ENCODE results near the gene RAD9A. TPM values are rescaled to one million over a fixed set of nuclear protein-coding genes. Genes with fewer than 3 reads are reported as not detected.
A peak's percentile ranks its signal among the peaks of the same experiment; 100 is the strongest.

Gene RAD9A
- total and polyA plus RNA-seq, 9 of the 15 experiments (the other 6 are each of a cell fraction or from before 2014, with no cell fraction given) = 1.4 to 41.2 (median 16.1) TPM

DNA sequence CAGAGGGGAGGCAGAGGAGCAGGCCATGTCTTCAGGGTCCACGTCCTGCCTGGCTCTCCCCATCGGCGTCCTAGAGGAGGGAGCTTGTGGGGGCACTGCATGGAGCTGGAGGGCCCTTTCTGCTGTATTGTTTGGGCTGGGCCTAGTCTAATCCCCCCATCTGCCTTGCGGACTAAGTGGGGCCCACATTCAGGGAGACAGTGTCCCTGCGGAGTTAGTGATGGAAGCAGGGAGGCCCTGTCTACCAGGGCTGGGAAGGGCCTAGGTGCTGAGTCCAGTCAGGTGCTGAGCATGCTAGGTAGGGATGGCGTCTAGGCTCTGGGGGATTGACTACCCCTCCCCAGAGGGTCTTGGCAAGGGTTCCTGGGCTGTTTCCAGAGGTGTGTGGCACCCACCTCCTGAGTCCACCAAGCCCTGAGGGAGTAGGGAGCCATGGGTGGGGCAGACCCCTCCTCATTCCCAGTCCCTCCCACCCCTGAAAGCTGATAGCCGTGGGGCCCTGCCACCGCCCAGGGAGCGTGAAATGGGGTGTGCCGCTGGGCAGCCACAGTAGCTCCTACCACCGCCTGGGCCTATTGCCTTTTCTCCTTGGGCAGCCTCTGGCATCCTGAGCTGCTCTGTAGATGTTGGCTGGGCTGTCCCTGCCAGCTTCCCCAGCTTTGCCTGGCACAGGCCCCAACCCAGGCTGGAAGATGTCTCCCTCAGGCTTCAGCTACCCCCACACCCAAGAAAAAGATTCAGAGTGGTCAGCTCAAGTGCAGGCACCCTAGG lies 36.6 kb upstream of the RAD9A start:
- Histone ChIP-seq H3K4me2 (ENCODE audit: insufficient read depth, low read length) (peak overlapping the region; percentile 94), H3K4me3 (no peak overlapping the region; the same call in 1 of the 2 replicates), H2AFZ (ENCODE audit: low read depth, low read length) (peak overlapping the region; percentile 21; the same call in 1 of the 2 replicates), H4K20me1 (replicated peaks; ENCODE audit: control insufficient read depth, insufficient read depth, low read length) (no peaks in the 10 kb centered on the region), H3K27ac (ENCODE audit: extremely low read depth, low read depth, low read length) (peak overlapping the region; percentile 92), H3K9me1 (ENCODE audit: control insufficient read depth, insufficient read depth, low read length) (no peaks in the 10 kb centered on the region), H3K79me2 (ENCODE audit: control insufficient read depth, insufficient read depth, low read length) (peaks cover 8% of the 10 kb centered on the region), H3K9ac (ENCODE audit: insufficient read depth in 1 of 2, low read depth in 2 of 2, low read length in 2 of 2) (peak overlapping the region; percentile 80 to 87), H3K36me3 (ENCODE audit: control insufficient read depth, insufficient read depth, low read length) (peaks cover 4% of the 10 kb centered on the region; the same call in 1 of the 3 replicates), H3K9me3 (replicated peaks; ENCODE audit: control insufficient read depth, insufficient read depth, low read depth, low read length) (no peaks in the 10 kb centered on the region), H3K27me3 (ENCODE audit: control insufficient read depth in 2 of 2, insufficient read depth in 2 of 2, low read length in 2 of 2) (no peaks in the 10 kb centered on the region), H3K4me1 (replicated peaks in 1 of 2; ENCODE audit: control insufficient read depth in 2 of 2, insufficient read depth in 2 of 2, low read length in 2 of 2) (peaks cover 51 to 64% of the 10 kb centered on the region in 2 experiments)
- WGBS (ENCODE audit: insufficient coverage, low coverage, missing lambda C conversion rate) = 49% methylated on average over 8 of the region's 11 CpGs
- ATAC-seq (no peak), FAIRE-seq (no peak), DNase-seq (ENCODE audit: extremely low read depth in 1 of 4, low spot score in 3 of 4) (peak in 1 of 4 experiments; percentile 6)
- intact Hi-C loops (cut with micrococcal nuclease) = loop anchor here (5.0 kb wide), 1 partner anchor 152 kb away; the partner anchor contains the start of genes CDK2AP2 and PITPNM1
- ChIA-PET CTCF (ENCODE audit: low intra/inter-chr PET ratio) (interaction anchor here (1.6 to 4.5 kb wide), 3 partner anchors 25 to 27 kb away, joined by 6 to 41 read pairs (median 25); no protein-coding TSS in a partner anchor), POLR2A (interaction anchor here (0.6 to 0.8 kb wide), 3 partner anchors 8 to 43 kb away, joined by 3 read pairs; no protein-coding TSS in a partner anchor)
- BruUV-seq (replicated peaks) = no TSS peak
- TF ChIP-seq ZNF253 (CRISPR knock-in tag; conservative IDR thresholded peaks at IDR 0.05) (no peak), ZBTB7A (IDR thresholded peaks at IDR 0.05; ENCODE audit: borderline replicate concordance, control insufficient read depth, low read depth, low read length) (peak; percentile 42; the same call in 1 of the 2 replicates), CBX2 (IDR thresholded peaks at IDR 0.05; ENCODE audit: insufficient read depth, low read length, poor library complexity, severe bottlenecking) (no peak), ZFX (CRISPR knock-in tag; IDR thresholded peaks at IDR 0.05) (peak; percentile 24; the same call in 1 of the 2 replicates), TEAD1 (CRISPR knock-in tag; IDR thresholded peaks at IDR 0.05) (no peak), HMG20B (CRISPR knock-in tag; IDR thresholded peaks at IDR 0.05) (no peak), ZBTB1 (CRISPR knock-in tag; IDR thresholded peaks at IDR 0.05; ENCODE audit: borderline replicate concordance, low read depth) (0 out of 2 replicates have a peak, but pooled peaks have one; percentile 28), NFRKB (IDR thresholded peaks at IDR 0.05; ENCODE audit: low read depth) (0 out of 2 replicates have a peak, but pooled peaks have one; percentile 12), POLR2G (IDR thresholded peaks at IDR 0.05; ENCODE audit: low read depth, low read length) (0 out of 2 replicates have a peak, but pooled peaks have one; percentile 27), NR4A1 (CRISPR knock-in tag; IDR thresholded peaks at IDR 0.05) (peak; percentile 30; the same call in 1 of the 2 replicates), NR4A1 (tag; IDR thresholded peaks at IDR 0.05) (no peak), RBFOX2 (IDR thresholded peaks at IDR 0.05; ENCODE audit: low read depth, low read length) (0 out of 2 replicates have a peak, but pooled peaks have one; percentile 37), MCM3 (IDR thresholded peaks at IDR 0.05) (no peak)
- TF ChIP-seq, protein P1, sequence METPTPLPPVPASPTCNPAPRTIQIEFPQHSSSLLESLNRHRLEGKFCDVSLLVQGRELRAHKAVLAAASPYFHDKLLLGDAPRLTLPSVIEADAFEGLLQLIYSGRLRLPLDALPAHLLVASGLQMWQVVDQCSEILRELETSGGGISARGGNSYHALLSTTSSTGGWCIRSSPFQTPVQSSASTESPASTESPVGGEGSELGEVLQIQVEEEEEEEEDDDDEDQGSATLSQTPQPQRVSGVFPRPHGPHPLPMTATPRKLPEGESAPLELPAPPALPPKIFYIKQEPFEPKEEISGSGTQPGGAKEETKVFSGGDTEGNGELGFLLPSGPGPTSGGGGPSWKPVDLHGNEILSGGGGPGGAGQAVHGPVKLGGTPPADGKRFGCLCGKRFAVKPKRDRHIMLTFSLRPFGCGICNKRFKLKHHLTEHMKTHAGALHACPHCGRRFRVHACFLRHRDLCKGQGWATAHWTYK (CRISPR knock-in tag; IDR thresholded peaks at IDR 0.05) = 0 out of 2 replicates have a peak, but pooled peaks have one; percentile 21
- TF ChIP-seq, protein P2, sequence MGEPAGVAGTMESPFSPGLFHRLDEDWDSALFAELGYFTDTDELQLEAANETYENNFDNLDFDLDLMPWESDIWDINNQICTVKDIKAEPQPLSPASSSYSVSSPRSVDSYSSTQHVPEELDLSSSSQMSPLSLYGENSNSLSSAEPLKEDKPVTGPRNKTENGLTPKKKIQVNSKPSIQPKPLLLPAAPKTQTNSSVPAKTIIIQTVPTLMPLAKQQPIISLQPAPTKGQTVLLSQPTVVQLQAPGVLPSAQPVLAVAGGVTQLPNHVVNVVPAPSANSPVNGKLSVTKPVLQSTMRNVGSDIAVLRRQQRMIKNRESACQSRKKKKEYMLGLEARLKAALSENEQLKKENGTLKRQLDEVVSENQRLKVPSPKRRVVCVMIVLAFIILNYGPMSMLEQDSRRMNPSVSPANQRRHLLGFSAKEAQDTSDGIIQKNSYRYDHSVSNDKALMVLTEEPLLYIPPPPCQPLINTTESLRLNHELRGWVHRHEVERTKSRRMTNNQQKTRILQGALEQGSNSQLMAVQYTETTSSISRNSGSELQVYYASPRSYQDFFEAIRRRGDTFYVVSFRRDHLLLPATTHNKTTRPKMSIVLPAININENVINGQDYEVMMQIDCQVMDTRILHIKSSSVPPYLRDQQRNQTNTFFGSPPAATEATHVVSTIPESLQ (CRISPR knock-in tag; IDR thresholded peaks at IDR 0.05) = 0 out of 2 replicates have a peak, but pooled peaks have one; percentile 17
- in situ Hi-C loops (cut with MboI) = no loop called here
